ENCODE results near the gene TCAP.

TCAP gene

GRCh38 chr17:39629494-39629880 lies 35.7 kb upstream of the TCAP start:
- no peak for DNase-seq (ENCODE audit: low read depth)

- no peak for DNase-seq (ENCODE audit: low read depth)
Observed at GRCh38 chr17:39629898-39630297, 35.3 kb upstream of the TCAP start.

- no peak for DNase-seq (ENCODE audit: low read depth)
Observed at GRCh38 chr17:39631403-39631802, 33.7 kb upstream of the TCAP start.

DNA sequence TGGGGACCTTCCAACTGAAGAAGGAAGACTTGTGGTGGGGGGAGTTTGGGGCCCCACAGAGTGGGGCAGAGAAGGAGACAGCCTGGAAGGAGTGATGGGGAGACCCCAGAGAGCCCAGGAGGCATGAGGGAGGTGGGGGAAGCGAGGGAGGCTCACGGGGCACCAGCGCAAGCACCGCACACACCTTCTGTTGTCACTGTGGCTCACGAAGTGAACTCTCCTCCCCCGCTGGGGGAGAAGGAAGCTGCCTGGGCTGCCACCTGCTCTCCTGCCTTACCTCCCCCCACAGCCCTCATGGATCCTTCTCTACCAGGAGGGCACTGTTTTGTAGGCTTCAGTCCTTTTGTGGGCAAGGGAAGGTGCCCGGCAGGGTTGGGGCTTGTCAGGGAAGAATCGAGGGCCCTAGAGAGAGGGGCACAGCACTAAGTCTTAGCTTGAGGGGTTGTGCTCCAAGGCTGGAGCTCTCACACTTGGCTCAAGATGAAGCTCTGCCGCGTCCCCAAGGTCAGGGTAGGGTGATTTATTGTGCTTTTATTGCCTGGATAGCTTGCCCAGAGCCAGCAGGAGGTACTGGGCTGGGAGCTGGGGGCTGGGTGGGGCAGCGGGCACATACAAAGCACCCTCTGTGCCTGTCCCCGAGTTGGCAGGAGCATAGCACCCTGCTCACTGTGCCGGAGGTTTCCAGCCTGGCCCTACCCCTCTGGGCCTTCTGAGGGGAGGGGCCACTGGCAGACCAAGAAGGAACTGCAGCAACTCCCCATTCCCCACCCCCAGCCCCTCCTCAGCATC lies 32.8 kb upstream of the TCAP start:
- no peak for DNase-seq (ENCODE audit: low read depth)

DNA sequence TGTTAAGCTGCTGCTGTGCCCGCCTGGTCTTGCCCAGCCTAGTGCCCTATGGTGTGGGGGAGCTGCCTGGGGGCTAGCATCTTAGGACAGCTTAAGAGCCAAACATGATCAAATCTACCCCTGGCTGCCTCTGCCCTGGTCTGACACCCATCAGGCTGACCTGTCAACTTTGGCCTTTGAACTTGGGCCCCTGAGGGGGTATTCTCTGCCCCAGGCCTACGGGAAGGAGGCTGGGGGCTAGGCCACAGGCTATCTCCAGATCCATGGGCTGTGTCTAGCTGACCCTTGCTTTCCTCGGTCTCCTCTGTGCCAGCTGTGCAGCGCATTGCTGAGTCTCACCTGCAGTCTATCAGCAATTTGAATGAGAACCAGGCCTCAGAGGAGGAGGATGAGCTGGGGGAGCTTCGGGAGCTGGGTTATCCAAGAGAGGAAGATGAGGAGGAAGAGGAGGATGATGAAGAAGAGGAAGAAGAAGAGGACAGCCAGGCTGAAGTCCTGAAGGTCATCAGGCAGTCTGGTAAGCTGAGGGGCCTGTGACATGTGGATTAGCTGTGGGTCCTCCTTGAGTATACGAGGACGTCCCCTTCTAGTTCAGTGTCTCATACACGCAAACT lies 31.5 kb upstream of the TCAP start:
- DNase-seq (ENCODE audit: low read depth) = no peak

GRCh38 chr17:39634384-39634871 lies 30.7 kb upstream of the TCAP start:
- DNase-seq (ENCODE audit: low read depth) = no peak

- DNase-seq (ENCODE audit: low read depth) = no peak
Observed at GRCh38 chr17:39635614-39636176, 29.5 kb upstream of the TCAP start.

- no peak for DNase-seq (ENCODE audit: low read depth)
Observed at GRCh38 chr17:39636587-39636926, 28.6 kb upstream of the TCAP start.

DNA sequence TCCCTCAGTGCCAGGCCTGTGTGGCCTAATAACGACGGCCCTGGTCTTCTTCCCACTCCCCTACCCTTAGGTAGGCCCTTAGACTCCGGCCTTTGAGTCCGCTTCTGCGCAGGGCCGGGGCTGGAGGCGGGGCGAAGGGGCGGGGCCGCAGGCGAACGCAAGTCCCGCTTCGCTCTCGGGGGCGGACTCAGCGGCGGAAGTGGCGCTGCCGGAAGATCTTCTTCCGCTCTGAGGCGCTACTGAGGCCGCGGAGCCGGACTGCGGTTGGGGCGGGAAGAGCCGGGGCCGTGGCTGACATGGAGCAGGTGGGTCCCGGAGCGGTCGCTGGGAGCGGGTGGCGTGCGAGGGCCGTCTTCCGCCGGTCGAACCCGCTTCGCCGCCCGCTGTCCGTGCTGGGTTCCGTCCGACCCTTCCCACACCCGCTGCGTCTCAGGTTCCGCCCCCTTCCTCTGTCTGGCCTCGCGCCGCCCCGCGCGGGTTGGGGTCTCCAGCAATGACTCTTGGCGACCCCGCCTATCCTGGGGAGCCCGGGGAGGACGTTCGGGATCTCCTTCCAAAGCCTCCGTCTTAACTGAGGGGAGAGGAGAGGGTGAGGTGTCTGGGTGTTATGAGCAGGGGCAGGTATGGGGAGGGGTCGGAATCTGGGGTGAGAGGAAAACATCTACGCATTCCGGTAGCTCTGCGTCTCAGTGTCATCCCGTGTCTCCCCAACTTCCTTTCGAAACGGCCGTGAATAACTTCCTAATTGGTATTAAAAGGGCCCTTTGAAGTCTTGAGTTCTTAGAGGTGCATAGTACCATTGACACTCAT lies 28.0 kb upstream of the TCAP start, which contains the start of gene STARD3:
Gene STARD3, plus strand, starts transcription at position 218 of the 810 bp plus-strand sequence. CDS start 16,388 bp downstream, outside the sequence.
- peak; percentile 81 for DNase-seq (ENCODE audit: low read depth)

GRCh38 chr17:39638317-39638716 lies 26.8 kb upstream of the TCAP start:
- DNase-seq (ENCODE audit: low read depth) = no peak

GRCh38 chr17:39639043-39639442 lies 26.1 kb upstream of the TCAP start:
- DNase-seq (ENCODE audit: low read depth) = no peak

GRCh38 chr17:39639566-39640458 lies 25.3 kb upstream of the TCAP start:
- DNase-seq (ENCODE audit: low read depth) = no peak

DNA sequence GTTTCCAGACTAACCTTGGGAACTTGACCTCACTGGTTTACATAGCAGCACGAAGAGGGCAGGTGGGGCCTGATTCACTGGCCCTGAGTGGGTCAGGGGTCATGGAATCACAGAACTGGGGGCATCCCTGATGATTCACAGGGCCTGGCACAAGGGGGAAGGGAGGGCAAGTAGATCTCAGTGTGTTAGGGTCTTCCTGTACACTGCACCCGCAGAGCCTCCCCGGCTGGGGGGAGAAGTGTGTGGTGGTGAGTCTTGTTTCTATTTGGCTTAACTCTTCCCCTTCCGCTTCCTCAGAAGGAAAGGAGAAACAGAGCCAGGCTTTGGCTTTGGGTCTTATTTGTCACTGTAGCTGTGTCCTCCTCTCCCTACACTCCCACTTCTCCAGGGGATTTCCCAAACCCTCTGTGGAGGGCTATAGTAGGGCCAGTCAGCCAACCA lies 24.5 kb upstream of the TCAP start:
- DNase-seq (ENCODE audit: low read depth) = no peak

DNA sequence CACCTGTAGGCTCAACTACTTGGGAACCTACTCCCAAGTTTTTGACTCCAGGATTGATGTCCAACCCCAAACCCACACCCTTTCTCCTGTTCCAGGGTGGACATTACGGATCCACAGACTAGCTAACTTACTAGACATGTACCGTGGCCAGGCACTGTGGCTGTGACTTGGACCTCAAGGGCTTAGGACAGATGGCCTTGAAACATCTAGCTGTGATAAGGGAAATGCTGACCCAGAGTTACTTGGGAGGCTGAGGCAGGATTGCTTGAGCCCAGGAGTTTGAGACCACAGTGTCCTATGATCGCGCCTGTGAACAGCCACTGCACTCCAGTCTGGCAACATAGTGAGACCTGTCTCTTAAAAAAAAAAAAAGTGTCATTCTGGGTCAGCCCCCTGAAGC lies 24.1 kb upstream of the TCAP start:
- DNase-seq (ENCODE audit: low read depth) = no peak

DNA sequence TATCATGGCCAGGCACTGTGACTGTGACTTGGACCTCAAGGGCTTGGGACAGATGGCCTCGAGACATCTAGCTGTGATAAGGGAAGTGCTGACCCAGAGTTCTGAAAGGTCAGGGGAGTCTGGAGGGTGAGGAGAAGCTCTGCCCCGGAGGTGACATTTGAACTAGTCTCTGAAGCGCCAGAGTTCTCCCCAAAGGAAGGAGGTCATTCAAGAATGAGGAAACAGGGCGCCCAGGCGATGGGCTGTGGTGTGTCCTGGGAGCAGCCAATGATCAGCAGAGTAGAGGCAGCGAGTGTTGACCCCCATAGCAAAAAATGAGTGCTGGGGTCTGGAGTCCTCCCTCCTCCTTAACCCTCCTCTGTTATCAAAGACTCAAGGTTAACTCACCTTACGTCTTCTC lies 23.3 kb upstream of the TCAP start:
- no peak for DNase-seq (ENCODE audit: low read depth)

- DNase-seq (ENCODE audit: low read depth) = no peak
Observed at GRCh38 chr17:39642291-39643074, 22.7 kb upstream of the TCAP start.

GRCh38 chr17:39643271-39643670 lies 21.9 kb upstream of the TCAP start:
- no peak for DNase-seq (ENCODE audit: low read depth)

GRCh38 chr17:39647256-39647655 lies 17.9 kb upstream of the TCAP start:
- DNase-seq (ENCODE audit: low read depth) = no peak

- no peak for DNase-seq (ENCODE audit: low read depth)
Observed at GRCh38 chr17:39648616-39649366, 16.4 kb upstream of the TCAP start.

DNA sequence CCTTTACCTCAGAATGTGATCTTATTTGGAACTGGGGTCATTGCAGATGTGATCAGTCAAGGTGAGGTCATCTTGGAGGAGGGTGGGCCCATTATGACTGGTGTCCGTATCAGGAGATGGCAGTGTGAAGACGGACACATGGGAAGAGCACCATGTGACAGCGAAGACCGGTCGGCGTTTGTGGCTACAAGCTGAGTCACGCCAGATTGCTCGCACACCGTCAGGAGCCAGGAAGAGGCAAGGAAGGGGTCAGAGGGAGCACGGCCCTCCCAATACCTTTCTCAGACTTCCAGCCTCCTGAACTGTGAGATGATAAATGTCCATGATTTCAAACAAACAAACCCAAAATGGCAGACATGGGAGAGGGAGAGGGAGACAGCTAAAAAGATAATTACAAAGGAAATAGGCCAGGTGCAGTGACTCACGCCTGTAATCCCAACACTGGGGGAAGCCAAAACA lies 15.0 kb upstream of the TCAP start:
- DNase-seq (ENCODE audit: low read depth) = no peak
